Measurements from ENCODE around the gene EVA1C.
"Not testable (repeated sequence)": the region's sequence is repeated elsewhere in the genome, so short reads cannot be mapped to it uniquely, and the experiment has no call there.

The EVA1C gene, protein sequence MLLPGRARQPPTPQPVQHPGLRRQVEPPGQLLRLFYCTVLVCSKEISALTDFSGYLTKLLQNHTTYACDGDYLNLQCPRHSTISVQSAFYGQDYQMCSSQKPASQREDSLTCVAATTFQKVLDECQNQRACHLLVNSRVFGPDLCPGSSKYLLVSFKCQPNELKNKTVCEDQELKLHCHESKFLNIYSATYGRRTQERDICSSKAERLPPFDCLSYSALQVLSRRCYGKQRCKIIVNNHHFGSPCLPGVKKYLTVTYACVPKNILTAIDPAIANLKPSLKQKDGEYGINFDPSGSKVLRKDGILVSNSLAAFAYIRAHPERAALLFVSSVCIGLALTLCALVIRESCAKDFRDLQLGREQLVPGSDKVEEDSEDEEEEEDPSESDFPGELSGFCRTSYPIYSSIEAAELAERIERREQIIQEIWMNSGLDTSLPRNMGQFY

DNA sequence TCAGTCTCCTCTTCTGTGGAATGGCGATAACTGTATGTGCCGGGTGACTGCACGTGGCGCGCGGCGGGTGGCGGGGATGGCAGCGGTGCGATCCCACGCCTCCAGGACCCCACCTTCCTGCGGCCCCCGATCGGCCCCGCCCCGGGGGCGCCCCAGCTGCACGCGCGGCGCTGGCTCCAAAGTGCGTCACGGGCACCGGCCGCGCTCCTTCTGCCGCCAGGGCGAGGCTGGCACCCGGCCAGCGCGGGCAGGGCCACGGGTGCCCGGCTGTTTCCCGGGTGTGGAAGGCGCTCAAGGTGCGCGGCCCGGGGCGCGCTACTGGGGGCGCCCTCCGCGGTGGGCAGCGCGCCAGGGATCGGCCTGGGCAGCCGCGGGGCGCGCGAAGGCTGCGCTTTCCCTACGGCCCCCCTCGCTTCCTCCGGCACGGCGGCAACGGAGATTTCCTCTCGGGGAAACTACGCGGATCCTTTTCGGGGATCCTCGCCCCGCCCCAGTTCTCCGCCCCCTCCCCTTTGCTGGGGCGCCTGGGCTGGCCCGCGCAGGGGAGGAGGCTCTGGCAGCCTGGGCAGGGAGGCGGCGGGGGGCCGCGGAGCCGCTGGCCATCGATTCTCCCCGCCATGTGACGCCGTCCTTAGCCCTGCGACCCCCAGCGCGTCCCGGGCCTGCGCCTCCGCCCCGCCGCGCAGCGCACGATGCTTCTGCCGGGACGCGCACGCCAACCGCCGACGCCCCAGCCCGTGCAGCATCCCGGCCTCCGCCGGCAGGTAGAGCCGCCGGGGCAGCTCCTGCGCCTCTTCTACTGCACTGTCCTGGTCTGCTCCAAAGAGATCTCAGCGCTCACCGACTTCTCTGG lies at the start of gene EVA1C:
Gene EVA1C, plus strand, starts transcription at position 545 of the 853 bp plus-strand sequence. Its CDS starts 148 bp downstream, at position 693.
- peaks cover 16 to 23% of the 10 kb centered on the region in 2 donors for H3K4me1 ChIP-seq (ENCODE audit: control insufficient read depth in 1 of 2, insufficient read depth in 2 of 2, low read length in 2 of 2)
- peak within 1 kb of the TSS; percentile 77 to 80 for H3K9ac ChIP-seq (ENCODE audit: low read depth in 1 of 2, low read length in 2 of 2)
- H3K36me3 ChIP-seq (ENCODE audit: control insufficient read depth in 1 of 2, insufficient read depth in 2 of 2, low read length in 2 of 2): no peaks in the 10 kb centered on the region
- H3K9me3 ChIP-seq (ENCODE audit: control insufficient read depth in 1 of 2, low read length in 2 of 2): no peaks in the 10 kb centered on the region
- H3K27me3 ChIP-seq (ENCODE audit: control insufficient read depth in 1 of 2, insufficient read depth in 2 of 2, low read length in 2 of 2): no peaks in the 10 kb centered on the region
- H3K27ac ChIP-seq (ENCODE audit: low read depth, low read length): peak within 1 kb of the TSS; percentile 88
- H3K4me3 ChIP-seq (ENCODE audit: low read depth in 1 of 2, low read length in 2 of 2): peak within 1 kb of the TSS; percentile 81 to 86

- no peaks in the 10 kb centered on the region for H3K9me3 ChIP-seq (ENCODE audit: control insufficient read depth in 1 of 2, low read length in 2 of 2)
- no peak overlapping the region for H3K4me3 ChIP-seq (ENCODE audit: low read depth in 1 of 2, low read length in 2 of 2)
- peaks cover 0 to 4% of the 10 kb centered on the region in 2 donors for H3K4me1 ChIP-seq (ENCODE audit: control insufficient read depth in 1 of 2, insufficient read depth in 2 of 2, low read length in 2 of 2)
- H3K27me3 ChIP-seq (ENCODE audit: control insufficient read depth in 1 of 2, insufficient read depth in 2 of 2, low read length in 2 of 2): no peaks in the 10 kb centered on the region
- H3K27ac ChIP-seq (ENCODE audit: low read depth, low read length): no peak overlapping the region
- H3K9ac ChIP-seq (ENCODE audit: low read depth in 1 of 2, low read length in 2 of 2): no peak overlapping the region
- H3K36me3 ChIP-seq (ENCODE audit: control insufficient read depth in 1 of 2, insufficient read depth in 2 of 2, low read length in 2 of 2): peaks cover 35 to 84% of the 10 kb centered on the region in 2 donors
Observed at GRCh38 chr21:32364387-32364786, 48.1 kb upstream of the EVA1C start.

GRCh38 chr21:32364796-32365195 lies 47.7 kb upstream of the EVA1C start:
- Histone ChIP-seq H3K36me3 (ENCODE audit: control insufficient read depth in 1 of 2, insufficient read depth in 2 of 2, low read length in 2 of 2) (peaks cover 38 to 83% of the 10 kb centered on the region in 2 donors), H3K4me3 (ENCODE audit: low read depth in 1 of 2, low read length in 2 of 2) (no peak overlapping the region), H3K9me3 (ENCODE audit: control insufficient read depth in 1 of 2, low read length in 2 of 2) (no peaks in the 10 kb centered on the region), H3K9ac (ENCODE audit: low read depth in 1 of 2, low read length in 2 of 2) (no peak overlapping the region), H3K27me3 (ENCODE audit: control insufficient read depth in 1 of 2, insufficient read depth in 2 of 2, low read length in 2 of 2) (no peaks in the 10 kb centered on the region), H3K4me1 (ENCODE audit: control insufficient read depth in 1 of 2, insufficient read depth in 2 of 2, low read length in 2 of 2) (peaks cover 0 to 4% of the 10 kb centered on the region in 2 donors), H3K27ac (ENCODE audit: low read depth, low read length) (no peak overlapping the region)

DNA sequence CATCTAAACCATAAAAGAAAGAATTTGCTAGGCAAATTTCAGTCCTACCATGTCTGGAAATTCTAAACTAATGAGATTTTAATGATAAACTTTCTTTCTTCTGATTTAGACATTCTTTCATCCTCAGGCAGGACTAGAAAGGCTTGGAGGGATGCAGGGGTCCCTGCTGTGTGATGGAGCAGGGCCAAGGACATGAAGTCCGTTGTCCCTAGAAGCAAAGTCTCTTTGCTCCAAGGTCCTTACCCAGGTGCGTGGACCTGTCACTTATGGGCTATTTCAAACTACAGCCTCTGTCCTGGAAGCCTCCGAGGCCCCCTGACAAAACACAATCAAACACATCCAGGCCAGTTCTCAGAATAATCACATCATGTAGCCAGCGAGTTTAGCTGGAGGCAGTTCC lies 46.3 kb upstream of the EVA1C start:
- Histone ChIP-seq H3K27ac (ENCODE audit: low read depth, low read length) (no peak overlapping the region), H3K27me3 (ENCODE audit: control insufficient read depth in 1 of 2, insufficient read depth in 2 of 2, low read length in 2 of 2) (no peaks in the 10 kb centered on the region), H3K9ac (ENCODE audit: low read depth in 1 of 2, low read length in 2 of 2) (no peak overlapping the region), H3K4me3 (ENCODE audit: low read depth in 1 of 2, low read length in 2 of 2) (no peak overlapping the region), H3K4me1 (ENCODE audit: control insufficient read depth in 1 of 2, insufficient read depth in 2 of 2, low read length in 2 of 2) (peaks cover 0 to 4% of the 10 kb centered on the region in 2 donors), H3K9me3 (ENCODE audit: control insufficient read depth in 1 of 2, low read length in 2 of 2) (no peaks in the 10 kb centered on the region), H3K36me3 (ENCODE audit: control insufficient read depth in 1 of 2, insufficient read depth in 2 of 2, low read length in 2 of 2) (peaks cover 41 to 81% of the 10 kb centered on the region in 2 donors)

DNA sequence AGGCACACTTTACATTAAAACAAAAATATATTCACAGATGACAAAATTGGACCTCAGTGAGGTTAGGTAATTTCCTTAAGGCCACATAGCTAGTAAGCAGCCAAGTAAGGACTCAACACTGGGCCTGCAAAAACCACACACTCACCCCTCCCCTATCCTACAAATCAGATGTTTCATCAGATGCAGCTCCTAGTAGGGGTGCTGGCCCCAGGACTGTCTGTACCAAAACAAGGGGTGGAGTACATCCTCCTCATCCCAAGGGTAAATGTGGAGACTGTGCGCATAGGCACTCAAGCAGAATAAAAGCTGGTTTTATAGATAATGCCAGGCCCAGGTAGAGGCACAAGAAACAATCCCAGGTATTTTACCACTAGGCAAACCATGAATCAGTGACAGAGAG lies 45.3 kb upstream of the EVA1C start:
- Histone ChIP-seq H3K4me1 (ENCODE audit: control insufficient read depth in 1 of 2, insufficient read depth in 2 of 2, low read length in 2 of 2) (peaks cover 3 to 4% of the 10 kb centered on the region in 2 donors), H3K27ac (ENCODE audit: low read depth, low read length) (no peak overlapping the region)

DNA sequence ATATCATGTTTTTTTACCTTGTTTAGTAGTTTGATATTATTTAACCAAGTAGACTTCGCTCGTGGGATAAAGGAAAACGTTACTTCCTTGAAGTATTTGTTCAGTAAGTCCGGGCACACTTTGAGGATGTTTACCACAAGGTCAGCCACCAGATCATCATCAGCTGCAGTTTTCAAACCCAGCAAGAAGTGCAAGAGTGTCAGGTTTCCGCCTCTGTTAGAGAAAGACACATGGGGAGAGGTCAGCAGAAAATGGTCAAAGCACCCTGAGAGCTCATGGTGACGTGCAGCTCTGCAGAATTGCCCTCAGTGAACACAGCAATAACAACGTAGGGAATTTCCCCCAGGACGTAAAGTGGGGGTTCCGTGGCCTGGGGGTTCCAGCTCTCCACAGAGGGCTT lies 44.1 kb upstream of the EVA1C start:
- Histone ChIP-seq H3K36me3 (ENCODE audit: control insufficient read depth in 1 of 2, insufficient read depth in 2 of 2, low read length in 2 of 2) (peaks cover 39 to 74% of the 10 kb centered on the region in 2 donors), H3K27me3 (ENCODE audit: control insufficient read depth in 1 of 2, insufficient read depth in 2 of 2, low read length in 2 of 2) (no peaks in the 10 kb centered on the region), H3K27ac (ENCODE audit: low read depth, low read length) (no peak overlapping the region), H3K9me3 (ENCODE audit: control insufficient read depth in 1 of 2, low read length in 2 of 2) (no peaks in the 10 kb centered on the region), H3K4me1 (ENCODE audit: control insufficient read depth in 1 of 2, insufficient read depth in 2 of 2, low read length in 2 of 2) (peaks cover 4 to 5% of the 10 kb centered on the region in 2 donors), H3K9ac (ENCODE audit: low read depth in 1 of 2, low read length in 2 of 2) (no peak overlapping the region), H3K4me3 (ENCODE audit: low read depth in 1 of 2, low read length in 2 of 2) (no peak overlapping the region)

More for the DNA sequence above, 45.3 kb upstream of the EVA1C start:
- no peak overlapping the region for H3K4me3 ChIP-seq (ENCODE audit: low read depth in 1 of 2, low read length in 2 of 2)
- no peaks in the 10 kb centered on the region for H3K9me3 ChIP-seq (ENCODE audit: control insufficient read depth in 1 of 2, low read length in 2 of 2)
- H3K27me3 ChIP-seq (ENCODE audit: control insufficient read depth in 1 of 2, insufficient read depth in 2 of 2, low read length in 2 of 2): no peaks in the 10 kb centered on the region
- H3K36me3 ChIP-seq (ENCODE audit: control insufficient read depth in 1 of 2, insufficient read depth in 2 of 2, low read length in 2 of 2): peaks cover 44 to 78% of the 10 kb centered on the region in 2 donors
- H3K9ac ChIP-seq (ENCODE audit: low read depth in 1 of 2, low read length in 2 of 2): no peak overlapping the region

DNA sequence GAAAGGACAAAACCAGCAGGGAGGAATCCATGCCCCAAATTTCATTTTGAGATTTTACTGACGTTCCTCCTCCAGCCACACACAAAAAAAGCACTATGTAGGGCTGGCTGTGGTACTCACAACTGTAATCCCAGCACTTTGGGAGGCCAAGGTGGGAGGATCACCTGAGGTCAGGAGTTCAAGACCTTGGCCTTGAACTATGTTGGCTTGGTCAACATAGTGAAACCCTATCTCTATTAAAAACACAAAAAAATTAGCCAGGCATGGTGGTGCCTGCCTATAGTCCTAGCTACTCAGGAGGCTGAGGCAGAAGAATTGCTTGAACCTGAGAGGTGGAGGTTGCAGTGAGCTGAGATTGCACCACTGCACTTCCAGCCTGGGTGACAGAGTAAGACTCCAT lies 43.5 kb upstream of the EVA1C start:
- not testable (repeated sequence) for H3K4me3 ChIP-seq (ENCODE audit: low read depth in 1 of 2, low read length in 2 of 2); H3K9ac ChIP-seq (ENCODE audit: low read depth in 1 of 2, low read length in 2 of 2); H3K27me3 ChIP-seq (ENCODE audit: control insufficient read depth in 1 of 2, insufficient read depth in 2 of 2, low read length in 2 of 2); H3K9me3 ChIP-seq (ENCODE audit: control insufficient read depth in 1 of 2, low read length in 2 of 2); H3K4me1 ChIP-seq (ENCODE audit: control insufficient read depth in 1 of 2, insufficient read depth in 2 of 2, low read length in 2 of 2); H3K27ac ChIP-seq (ENCODE audit: low read depth, low read length)
- H3K36me3 ChIP-seq (ENCODE audit: control insufficient read depth in 1 of 2, insufficient read depth in 2 of 2, low read length in 2 of 2): peaks cover 38 to 72% of the 10 kb centered on the region in 2 donors

GRCh38 chr21:32370998-32371766 lies 41.3 kb upstream of the EVA1C start:
- H3K9ac ChIP-seq (ENCODE audit: low read depth in 1 of 2, low read length in 2 of 2): no peak overlapping the region
- no peaks in the 10 kb centered on the region for H3K27me3 ChIP-seq (ENCODE audit: control insufficient read depth in 1 of 2, insufficient read depth in 2 of 2, low read length in 2 of 2)
- H3K4me3 ChIP-seq (ENCODE audit: low read depth in 1 of 2, low read length in 2 of 2): no peak overlapping the region
- H3K4me1 ChIP-seq (ENCODE audit: control insufficient read depth in 1 of 2, insufficient read depth in 2 of 2, low read length in 2 of 2): peaks cover 0 to 5% of the 10 kb centered on the region in 2 donors
- H3K27ac ChIP-seq (ENCODE audit: low read depth, low read length): no peak overlapping the region
- H3K9me3 ChIP-seq (ENCODE audit: control insufficient read depth in 1 of 2, low read length in 2 of 2): no peaks in the 10 kb centered on the region
- H3K36me3 ChIP-seq (ENCODE audit: control insufficient read depth in 1 of 2, insufficient read depth in 2 of 2, low read length in 2 of 2): peaks cover 37 to 70% of the 10 kb centered on the region in 2 donors

DNA sequence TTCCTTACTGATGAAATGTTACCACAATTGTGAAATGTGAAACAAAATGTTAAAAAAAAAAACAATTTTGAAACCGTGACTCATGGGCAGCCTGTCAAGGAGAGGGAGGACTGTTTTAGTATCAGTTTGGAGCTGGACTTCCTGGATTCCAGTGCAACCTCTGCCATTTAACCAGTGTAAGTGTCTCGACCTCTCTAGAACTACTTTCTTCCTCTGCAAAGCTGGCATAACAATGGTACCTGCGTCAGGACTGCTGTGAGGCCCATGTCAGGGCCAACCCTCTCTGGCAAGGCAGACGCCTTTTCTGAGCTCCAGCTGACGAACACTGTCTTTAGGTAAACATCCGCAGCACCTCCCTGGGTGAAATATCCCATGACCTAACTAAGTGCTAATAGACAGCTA lies 40.6 kb upstream of the EVA1C start:
- H3K27ac ChIP-seq (ENCODE audit: low read depth, low read length): no peak overlapping the region
- no peak overlapping the region for H3K9ac ChIP-seq (ENCODE audit: low read depth in 1 of 2, low read length in 2 of 2)
- no peak overlapping the region for H3K4me3 ChIP-seq (ENCODE audit: low read depth in 1 of 2, low read length in 2 of 2)

More for the DNA sequence above, 40.6 kb upstream of the EVA1C start:
- Histone ChIP-seq H3K4me1 (ENCODE audit: control insufficient read depth in 1 of 2, insufficient read depth in 2 of 2, low read length in 2 of 2) (peaks cover 0 to 5% of the 10 kb centered on the region in 2 donors), H3K9me3 (ENCODE audit: control insufficient read depth in 1 of 2, low read length in 2 of 2) (no peaks in the 10 kb centered on the region), H3K36me3 (ENCODE audit: control insufficient read depth in 1 of 2, insufficient read depth in 2 of 2, low read length in 2 of 2) (peaks cover 31 to 69% of the 10 kb centered on the region in 2 donors), H3K27me3 (ENCODE audit: control insufficient read depth in 1 of 2, insufficient read depth in 2 of 2, low read length in 2 of 2) (no peaks in the 10 kb centered on the region)

Measured in duodenal mucosa (tissue), 2 donors.